Midbrain (tissue), 1 donor: ENCODE data around the gene PRPSAP2.

Experiments
- DNase-seq: peaks from one replicate; lab custom pipeline; 2025; lab: John Stamatoyannopoulos, UW

Gene PRPSAP2

DNA sequence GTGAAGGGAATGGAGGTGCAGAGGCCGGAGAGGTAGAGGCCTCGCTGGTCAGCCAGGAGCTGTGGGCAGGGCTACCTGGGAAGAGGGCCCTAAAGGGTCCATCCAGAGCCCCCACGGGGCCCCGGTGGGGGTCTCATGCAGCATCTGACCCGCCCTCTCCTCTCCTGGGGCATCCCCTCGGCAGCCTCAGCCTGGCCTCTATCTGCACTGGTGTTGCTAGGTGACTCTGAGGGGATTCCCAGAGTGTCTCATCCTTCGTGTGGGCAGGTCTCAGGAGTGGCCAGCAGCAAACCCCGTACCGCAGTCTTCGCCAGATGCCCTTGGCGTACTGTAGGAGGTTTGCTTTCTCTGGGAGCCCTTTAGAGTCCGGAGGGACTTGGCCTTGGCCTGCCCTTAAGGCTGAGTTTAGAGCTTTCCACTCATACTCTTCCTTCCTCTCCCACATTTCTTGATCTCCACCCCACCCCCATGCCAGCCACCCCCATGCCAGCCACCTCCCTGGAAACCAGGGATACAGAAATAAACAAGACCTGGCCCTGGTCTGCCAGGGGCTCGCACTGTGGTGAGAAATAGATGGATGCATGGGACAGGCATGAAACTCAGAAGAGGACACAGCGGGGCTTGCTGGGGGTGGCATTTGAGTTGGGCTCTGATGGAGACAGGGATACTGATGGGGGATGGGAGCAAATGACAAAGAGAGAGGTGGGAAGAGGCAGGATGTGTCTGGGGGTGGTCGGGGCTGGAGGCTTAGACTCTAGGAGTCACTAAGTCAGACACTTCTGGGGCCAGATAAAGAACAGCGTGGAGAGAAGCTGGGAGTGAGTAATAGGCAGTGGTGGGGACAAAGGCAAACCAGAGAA, 103.9 kb downstream of the PRPSAP2 start:
- DNase-seq, result no peak

DNA sequence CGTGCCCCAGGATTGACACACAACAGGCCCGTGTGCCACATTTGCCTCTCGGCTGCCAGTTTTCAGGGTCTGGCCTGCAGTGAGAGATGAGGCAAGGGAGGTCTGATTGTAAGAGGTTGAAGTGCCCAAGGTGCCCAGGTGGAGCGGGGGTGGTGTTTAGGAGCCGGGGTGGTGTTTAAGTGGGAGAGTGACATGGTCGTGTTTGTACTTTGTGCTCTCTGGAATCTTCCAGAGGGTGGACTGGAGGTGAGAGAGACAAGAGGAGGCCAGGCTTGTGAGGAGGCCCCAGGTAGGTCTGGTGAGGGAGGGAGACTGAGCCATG, 104.5 kb downstream of the PRPSAP2 start:
- DNase-seq, result no peak

DNA sequence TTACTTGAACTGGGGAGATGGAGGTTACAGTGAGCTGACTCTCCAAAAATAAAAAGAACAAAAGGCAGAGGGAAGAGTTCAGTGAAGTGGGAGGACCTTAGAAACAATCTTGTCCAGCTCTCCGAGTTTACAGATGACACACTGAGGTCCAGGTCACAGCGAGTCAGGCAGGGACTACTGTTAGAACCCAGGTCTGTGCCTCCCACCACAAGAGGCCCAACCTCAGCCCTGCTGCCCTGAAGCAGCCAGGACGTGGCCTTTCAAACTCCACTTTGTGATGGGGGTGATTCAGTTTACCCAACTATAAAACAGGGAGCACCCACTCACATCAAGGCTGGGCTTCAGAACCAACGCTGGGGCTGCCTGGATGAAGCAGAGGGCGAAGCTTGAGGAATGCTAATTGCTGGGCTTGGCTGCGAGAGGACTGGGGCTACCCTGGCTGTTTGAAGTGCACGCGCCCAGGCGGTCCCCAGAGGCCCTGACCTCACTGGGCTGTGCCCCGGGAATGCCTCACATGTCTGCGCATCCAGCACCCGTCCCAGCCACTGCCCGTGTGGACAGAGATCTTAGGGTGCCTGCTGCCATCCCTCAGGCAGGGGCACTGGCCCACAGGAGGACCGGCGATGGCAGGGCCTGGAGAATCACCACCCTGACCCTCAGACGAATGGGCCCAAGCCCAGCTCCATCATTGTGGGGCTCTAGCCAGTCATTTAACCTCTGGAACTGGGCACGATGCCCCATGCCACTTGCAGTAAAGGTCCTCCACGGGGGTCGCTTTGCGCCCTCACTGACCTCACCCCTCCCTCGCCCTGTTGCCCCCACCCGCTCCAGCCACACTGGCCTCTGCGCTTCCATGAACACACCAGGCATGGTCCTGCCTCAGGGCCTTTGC, 105.4 kb downstream of the PRPSAP2 start:
- no peak for DNase-seq

DNA sequence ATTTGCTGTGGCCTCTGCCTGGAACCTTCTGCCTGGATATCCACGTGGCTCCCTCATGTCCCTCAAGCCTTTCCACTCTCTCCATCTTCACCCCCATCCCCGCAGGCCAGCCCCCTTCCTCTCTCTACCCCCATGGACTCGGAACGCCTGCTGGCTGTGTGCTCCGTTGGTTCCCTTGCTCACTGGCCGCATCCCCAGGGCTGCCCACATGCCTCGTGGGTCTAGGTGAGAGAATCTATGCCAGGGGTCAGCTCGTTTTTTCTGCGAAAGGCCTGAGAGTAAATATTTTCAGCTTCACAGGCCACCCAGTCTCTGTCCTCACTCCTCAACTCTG, 106.1 kb downstream of the PRPSAP2 start:
- no peak for DNase-seq

DNA sequence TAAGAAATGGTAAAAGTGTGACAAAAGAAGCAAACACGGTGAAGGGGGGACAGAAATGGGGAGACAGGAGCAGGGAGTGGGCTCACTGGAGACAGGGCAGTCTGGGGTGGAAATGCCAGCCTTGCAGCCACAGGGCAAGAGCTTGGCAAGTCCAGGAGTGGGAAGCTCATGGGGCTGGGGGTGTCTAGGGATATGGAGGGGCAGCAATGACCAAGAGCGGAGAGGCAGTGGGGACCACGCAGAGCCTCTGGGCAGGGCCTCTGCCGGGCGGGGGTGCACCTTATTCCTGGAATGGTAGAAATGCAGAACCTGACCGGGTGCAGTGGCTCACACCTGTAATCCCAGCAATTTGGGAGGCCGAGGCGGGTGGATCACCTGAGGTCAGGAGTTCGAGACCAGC, 106.6 kb downstream of the PRPSAP2 start:
- no peak for DNase-seq

DNA sequence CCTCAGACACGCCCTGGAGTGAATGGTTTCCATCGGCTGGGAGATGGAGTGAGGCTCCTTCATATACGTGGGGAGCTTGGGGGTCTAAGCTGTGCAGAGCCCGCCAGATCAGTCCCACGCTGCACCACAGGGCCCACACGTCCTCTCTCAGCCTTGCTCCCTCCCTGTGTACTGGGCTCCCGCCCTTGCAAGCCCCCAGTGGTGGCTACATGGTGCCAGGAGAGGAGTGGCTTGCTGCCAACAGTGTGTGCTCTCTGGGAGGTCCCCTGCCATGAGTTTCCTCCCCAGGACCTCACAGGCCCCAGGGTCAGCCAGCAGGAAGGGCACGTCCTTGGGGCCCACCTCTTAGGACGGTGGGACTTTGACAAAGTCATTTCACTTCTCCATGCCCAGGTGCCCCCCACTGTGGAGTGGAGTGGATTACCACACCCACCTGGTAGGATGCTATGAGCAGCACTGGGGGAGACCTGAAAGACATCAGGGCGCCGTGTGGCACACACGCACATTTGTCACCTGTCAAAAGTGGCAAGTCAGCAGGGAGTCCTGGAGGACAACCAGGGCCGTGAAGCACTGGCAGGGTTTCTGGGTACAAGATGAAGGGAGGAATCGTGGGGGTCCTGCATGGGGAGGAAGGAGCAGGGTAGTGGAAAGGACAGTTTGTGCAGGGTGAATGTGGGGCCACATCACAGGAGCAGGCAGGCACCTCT, 107.8 kb downstream of the PRPSAP2 start:
- no peak for DNase-seq

DNA sequence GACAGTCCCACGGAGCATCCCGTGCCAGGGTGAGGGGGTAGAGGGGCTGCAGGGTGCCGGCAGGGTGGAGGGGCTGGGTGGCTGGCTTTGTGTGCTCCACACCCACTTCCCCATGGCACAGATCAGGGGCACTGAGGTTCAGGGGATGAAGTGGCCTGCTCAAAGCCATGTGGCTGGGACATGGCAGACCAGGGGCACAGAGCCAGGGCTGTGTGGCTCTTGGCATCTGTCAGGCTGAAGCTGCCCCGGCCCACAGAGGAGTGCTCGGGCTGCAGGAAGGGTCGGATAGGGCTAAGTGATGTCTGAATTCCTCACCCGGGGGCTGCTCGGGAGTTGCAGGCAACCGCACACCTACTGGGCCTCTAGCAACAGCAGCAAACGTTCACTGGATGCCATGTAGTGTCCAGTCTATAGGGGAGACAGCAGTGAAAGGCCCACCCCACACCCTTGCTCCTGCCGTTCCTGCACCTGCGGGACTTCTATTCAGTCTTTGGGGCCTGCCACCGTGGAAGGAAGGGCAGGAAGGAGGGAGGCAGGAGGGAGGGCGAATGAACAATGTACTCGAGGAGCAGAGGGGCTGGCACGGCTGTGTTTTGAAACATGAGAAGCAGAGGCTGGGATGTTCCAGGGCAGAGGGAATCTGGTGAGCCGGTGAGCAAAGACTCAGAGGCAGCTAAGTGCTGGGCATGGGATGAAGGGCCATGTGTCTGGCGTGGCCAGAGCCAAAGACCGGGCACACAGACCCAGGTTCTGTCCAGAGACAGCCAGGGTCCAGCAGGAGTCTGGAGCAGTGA, 109.1 kb downstream of the PRPSAP2 start:
- DNase-seq, result no peak

DNA sequence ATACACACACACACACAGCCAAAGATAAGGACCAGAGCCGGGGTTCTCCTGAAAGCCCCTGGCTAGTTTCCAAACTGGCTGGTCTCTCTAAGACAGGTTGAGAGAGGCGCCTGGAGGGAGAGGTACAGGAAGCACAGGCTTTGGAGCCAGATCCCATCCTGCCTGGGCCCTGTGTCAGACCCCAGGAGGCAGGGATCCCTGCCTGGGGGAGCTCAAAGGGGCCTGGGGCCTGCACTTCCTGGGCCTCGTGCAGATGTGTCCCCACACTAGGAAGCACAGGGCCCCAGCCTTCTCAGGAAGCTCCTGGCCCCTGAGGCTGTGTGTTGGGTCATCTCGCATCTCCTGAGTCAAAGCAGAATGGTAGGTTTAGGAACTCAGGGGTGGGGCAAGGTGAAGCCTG, 110.0 kb downstream of the PRPSAP2 start:
- DNase-seq, result no peak

DNA sequence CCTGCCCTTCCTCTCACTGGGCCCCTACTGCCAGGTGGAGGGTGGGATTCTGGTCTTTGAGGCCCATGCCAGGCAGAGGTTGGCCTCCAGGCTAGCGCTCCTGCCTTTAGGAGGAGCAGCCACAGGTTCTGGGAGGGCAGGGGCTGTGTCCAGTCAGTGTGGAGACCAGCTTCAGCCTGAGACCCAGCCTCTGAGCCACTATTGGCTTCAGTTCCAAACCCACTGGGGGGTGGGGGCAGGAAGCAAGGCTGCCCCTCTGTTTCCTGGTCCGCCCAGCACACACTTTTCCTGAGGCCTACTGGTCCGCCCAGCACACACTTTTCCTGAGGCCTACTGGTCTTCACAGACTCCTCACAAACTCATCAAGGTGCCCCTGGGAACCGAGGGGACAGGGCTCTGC, 110.4 kb downstream of the PRPSAP2 start:
- no peak for DNase-seq

DNA sequence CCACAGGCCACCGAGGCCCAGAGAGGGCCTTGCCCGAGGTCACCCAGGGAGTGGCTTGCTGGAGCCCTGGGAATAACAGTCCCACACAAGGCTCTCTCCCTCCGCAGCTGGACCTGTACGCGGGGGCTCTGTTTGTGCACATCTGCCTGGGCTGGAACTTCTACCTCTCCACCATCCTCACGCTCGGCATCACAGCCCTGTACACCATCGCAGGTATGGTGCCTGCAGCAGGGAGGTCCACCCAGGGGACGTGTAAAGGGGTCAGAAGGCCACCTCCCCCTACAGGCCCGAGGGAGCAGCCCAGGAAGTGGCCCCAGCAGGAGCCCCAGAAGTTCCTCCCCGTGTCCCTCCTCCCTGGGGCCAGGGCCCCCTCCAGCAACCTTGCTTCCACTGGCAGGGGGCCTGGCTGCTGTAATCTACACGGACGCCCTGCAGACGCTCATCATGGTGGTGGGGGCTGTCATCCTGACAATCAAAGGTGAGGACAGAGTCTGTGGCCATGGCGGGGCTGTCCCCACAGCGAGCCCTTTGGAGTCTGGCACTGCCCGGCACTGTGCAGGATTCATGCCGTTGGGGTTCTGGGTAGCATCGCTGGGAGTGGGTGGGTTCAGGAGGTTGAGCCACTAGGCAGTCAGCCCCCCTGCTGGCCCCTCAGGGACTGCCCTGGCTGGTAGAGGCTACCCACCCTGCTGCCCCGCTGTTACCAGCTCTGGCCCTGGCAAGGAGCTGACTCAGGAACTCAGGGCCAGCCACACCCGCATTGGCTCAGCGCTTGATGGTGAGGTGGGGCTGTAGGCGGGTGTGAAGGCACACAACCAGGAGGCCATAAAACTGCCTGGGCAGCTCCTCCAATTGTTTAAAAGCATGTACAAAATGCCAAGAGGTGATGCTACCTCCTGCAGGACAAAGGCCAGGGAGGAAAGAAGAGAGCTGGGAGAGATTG, 111.3 kb downstream of the PRPSAP2 start:
- DNase-seq, result no peak

DNA sequence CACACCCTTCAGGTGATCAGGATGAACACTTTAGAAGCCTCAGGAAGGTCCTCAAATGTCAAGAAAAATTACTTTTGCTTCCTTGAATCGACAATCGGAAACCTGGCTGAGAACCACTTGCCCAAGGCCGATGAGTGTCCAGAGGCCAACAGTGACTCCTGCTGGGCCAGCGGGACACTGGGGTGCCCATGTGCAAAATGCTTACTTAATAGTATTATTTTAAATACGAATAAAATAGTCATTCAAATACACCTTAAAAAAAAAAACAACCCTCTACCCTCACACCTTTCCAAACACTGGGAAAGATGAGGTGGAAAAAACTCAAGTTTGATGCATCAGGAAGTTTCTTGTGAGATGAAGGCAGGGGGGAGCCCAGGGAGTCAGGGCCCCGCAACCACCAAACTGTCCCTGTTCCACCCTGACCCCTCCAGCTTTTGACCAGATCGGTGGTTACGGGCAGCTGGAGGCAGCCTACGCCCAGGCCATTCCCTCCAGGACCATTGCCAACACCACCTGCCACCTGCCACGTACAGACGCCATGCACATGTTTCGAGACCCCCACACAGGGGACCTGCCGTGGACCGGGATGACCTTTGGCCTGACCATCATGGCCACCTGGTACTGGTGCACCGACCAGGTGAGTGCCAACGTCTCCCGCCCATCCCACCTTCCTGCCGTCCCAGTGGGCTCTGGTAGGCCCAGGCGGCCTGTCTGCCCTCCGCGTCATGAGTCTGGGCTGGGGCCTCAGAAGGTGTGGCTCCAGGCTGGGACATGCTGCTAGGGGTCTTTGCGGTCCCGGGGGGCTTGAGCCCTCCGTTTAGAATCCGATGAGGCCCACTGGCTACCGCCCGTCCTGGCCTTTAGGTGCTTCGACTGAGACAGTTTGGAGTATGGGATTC, 112.9 kb downstream of the PRPSAP2 start:
- DNase-seq, result no peak

DNA sequence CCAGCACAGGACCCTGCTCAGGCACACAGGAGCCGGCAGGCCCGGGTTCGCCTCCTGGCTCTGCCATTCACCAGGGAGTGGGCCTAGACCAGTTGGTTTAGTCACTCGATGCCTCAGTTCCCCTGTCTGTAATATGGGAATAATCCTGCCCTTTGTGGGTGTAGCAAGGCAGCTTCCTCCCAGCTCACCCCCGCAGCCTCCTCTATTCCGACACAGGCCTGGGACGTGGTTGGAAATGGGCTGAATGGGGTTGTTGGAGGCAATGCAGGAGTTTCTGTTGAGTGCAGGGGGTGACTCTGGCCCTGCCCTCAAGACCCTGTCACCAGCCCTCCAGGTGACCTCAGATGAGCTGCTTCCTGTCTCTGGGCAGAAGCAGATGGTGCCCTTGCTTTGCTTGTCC, 113.9 kb downstream of the PRPSAP2 start:
- DNase-seq, result no peak

DNA sequence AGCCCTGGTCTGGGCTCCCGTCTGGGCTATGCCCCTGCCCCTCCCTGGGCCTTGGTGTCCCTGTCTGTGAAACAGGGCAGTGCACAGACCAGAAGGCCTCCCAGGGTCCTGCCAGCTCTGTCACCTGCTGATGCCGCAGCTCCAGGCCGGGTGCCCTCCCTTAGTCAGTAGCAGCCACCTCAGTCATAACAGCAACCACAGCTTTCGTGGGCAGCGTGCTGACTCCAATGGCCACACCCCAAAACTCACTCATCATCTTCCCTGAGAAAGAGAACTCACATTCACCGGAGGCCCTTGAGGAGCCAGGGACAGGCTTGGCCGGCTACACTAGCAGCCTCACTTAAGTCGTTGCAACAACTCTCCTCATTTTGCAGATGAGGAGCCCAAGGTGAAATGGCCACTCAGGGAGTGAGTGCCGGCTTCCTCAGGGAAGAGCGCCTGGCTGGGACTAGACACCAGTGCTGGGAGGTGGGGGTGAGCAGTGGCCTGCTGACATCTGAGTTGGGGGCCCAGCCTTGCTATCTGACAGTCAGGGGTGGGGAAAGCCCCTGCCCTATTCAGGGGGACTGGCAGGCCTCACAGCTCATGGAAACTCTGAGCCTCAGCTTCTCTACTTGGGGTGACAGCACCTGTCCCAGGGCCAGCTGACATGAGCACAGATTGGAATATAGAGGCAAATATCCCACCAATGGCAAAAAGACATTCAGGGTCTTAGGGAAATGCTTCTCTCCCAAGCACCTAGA, 116.6 kb downstream of the PRPSAP2 start:
- no peak for DNase-seq

DNA sequence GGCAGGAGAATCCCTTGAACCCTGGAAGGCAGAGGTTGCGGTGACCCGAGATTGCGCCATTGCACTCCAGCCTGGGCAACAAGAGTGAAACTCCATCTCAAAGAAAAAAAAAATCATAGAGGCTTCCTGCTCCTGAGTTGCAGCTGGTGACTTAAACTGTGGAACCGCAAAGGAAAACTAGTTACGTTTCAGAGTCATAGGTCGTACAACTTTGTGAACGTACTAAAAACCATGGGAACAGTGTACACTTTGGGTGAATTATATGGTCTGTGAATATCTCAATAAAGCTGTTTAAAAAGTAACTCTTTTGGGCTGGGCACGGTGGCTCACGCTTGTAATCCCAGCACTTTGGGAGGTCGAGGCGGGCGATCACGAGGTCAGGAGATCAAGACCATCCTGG, 117.7 kb downstream of the PRPSAP2 start:
- no peak for DNase-seq

DNA sequence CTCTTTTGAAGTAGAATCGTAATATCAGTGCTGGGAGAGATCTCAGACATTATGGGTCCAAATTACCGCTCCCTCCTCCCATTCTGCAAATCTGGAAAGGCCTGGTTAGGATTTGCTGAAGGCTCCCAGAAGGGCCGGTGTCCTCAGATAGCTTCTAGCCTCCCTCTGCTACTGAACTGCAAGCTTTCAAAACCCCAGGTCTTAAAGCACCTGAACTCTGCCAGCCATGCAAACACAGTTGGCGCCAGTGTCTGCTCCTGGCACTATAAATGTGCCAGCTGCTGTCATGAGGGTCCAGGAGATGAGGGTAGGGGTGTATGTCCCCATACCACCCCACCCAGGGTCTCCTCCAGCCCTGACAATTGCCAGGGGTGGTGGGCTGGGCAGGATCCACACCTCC, 118.3 kb downstream of the PRPSAP2 start:
- no peak for DNase-seq

DNA sequence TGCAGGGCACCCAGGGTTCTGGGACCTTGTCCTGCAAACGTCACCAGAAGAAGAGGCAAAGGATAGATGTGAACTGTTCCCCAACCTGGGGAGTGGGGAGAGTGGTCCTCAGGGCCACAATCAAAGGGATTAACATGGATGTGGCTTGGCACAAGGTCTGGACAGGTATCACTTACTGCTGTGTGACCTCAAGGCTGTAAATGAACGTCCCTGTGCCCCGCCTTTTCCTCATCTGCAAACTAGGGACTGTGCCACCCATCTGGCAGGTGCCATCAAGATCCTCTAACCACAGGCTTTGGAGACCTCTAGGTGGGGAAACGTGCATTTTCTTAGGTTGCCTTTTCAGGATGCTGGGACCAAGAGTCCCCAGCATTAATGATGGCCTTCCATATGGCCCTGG, 119.1 kb downstream of the PRPSAP2 start:
- DNase-seq, result no peak

DNA sequence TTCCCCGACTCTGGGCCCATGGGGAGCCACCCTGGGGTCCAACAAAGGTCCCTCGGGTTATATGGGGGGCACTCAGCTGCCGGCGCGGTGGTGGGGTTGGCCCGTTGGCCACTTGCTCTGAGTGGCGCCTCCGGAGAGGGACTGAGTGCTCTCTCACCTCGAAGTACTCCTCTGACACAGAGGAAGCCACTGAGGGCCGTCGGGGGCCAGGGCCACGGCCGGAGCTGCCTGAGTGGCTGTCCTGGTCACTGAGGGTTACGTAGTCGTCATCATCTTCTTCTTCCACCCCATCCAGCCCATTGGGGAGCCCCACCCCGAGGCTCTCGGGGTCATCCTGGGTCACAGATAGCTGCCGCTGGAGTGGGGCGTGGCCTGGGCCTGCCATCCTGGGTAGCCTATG, 119.7 kb downstream of the PRPSAP2 start:
- no peak for DNase-seq

DNA sequence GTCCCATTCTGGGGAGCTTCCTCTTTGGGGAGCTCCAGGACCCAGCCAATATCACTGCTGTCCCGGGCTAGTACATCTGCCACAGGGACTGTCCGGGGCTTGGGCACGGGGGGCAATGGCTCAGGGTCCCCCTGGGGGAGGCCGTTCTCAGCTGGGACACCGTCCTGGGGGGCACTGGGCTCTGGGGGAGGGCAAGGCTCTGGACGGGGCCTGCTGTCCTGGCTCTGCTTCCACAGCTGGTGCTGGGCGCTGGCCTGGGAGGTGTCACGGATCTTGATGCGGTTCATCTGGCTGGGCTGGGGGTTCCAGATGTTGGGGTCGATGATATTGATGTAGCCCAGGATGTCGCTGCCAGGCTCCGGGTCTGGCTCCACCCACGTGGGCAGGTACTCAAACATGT, 120.1 kb downstream of the PRPSAP2 start:
- DNase-seq, result no peak

DNA sequence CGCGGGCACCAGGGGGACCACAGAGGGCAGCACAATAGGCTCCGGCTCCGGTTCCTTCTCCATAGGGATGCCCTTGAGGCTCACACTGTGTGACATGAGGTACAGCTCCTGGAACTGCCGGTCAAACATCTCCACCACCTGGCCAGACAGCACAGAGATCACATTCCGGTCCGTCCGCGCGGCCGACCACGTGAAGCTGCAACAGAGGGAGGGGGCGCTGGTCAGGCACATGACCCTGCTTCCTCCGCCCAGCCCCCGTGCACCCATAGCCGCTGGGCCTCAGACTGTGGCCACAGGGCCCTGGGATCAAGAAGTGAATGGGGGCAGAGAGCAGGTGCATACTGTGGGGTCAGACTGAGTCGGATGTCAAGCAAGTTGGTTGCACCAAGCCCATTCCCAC, 120.7 kb downstream of the PRPSAP2 start:
- no peak for DNase-seq
